DND-41 (cell line): ENCODE measurements around the gene TSPAN9.

Source experiments
- EZH2 ChIP-seq: IDR thresholded peaks from 3 replicates; pipeline ENCODE4 v1.6.1; 2012; ENCODE audit warnings: borderline replicate concordance, low read depth, mild to moderate bottlenecking, moderate library complexity, low read length, inconsistent platforms; ENCODE audit not compliant: severe bottlenecking
- TF ChIP-seq, protein P1 (sequence below): IDR thresholded peaks from 2 replicates; pipeline ENCODE4 v1.5.1; 2012; ENCODE audit warnings: borderline replicate concordance, low read length, moderate library complexity, mild to moderate bottlenecking; ENCODE audit not compliant: poor library complexity, severe bottlenecking; ENCODE audit errors: extremely low read depth

DNA sequence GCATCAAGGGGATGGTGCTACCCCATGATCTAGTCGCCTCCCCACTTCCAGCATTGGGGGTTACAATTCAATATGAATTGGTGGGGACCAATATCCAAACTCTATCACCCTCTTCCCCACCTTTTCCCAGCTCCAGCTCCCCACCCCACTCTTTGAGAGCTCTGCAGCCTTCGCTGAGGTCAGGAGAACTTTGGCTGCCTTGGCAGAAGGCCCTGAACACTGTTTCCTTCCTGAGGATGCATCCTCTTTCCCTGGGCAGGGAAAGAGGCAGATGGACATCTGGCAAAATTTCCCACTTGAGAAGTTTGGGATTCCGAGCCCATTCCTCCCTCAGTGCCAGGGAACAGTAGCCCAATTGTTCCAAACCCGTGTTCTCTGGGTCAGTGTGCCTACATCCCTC lies 169.1 kb downstream of the TSPAN9 start:
- TF ChIP-seq, protein P1, sequence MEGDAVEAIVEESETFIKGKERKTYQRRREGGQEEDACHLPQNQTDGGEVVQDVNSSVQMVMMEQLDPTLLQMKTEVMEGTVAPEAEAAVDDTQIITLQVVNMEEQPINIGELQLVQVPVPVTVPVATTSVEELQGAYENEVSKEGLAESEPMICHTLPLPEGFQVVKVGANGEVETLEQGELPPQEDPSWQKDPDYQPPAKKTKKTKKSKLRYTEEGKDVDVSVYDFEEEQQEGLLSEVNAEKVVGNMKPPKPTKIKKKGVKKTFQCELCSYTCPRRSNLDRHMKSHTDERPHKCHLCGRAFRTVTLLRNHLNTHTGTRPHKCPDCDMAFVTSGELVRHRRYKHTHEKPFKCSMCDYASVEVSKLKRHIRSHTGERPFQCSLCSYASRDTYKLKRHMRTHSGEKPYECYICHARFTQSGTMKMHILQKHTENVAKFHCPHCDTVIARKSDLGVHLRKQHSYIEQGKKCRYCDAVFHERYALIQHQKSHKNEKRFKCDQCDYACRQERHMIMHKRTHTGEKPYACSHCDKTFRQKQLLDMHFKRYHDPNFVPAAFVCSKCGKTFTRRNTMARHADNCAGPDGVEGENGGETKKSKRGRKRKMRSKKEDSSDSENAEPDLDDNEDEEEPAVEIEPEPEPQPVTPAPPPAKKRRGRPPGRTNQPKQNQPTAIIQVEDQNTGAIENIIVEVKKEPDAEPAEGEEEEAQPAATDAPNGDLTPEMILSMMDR: no peak
- TF ChIP-seq EZH2: no peak
